Measurements from ENCODE around the gene MLH3.

DNA sequence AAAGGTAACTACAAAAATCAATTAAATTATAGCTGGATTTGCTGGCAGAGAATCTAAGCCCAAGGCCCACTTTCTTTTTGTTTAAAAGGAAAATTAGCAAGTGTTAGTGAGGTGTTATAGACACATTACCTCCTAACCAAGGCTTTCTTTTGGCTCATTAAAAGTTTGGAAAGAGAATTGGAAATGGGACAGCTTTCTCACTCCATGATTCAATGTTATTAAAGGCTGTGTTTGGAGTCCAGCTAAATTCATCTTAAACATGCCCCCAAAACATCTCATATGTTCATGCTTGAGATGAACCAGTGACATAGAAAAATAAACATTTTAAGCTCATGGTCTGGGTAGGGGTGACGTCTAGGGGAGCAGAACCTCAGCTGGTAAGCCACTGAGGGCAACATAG, 82.5 kb downstream of the MLH3 start:
- no peak for TF ChIP-seq SIN3A (IDR thresholded peaks at IDR 0.05; ENCODE audit: borderline replicate concordance, insufficient read depth, low read length)
- TF ChIP-seq TAF1 (IDR thresholded peaks at IDR 0.05; ENCODE audit: borderline replicate concordance, insufficient read depth, low read length), result no peak
